Activated CD4-positive, alpha-beta T cell treated with anti-CD3 and anti-CD28 coated beads for 1 hour (primary cell): Measurements from ENCODE around the gene MAT1A.
"Not testable (repeated sequence)": the region's sequence is repeated elsewhere in the genome, so short reads cannot be mapped to it uniquely, and the experiment has no call there.

ENCODE experiments used
- DNase-seq: peaks from one replicate; pipeline ENCODE4 v3.0.0-alpha.2; 2020

Gene MAT1A

DNA sequence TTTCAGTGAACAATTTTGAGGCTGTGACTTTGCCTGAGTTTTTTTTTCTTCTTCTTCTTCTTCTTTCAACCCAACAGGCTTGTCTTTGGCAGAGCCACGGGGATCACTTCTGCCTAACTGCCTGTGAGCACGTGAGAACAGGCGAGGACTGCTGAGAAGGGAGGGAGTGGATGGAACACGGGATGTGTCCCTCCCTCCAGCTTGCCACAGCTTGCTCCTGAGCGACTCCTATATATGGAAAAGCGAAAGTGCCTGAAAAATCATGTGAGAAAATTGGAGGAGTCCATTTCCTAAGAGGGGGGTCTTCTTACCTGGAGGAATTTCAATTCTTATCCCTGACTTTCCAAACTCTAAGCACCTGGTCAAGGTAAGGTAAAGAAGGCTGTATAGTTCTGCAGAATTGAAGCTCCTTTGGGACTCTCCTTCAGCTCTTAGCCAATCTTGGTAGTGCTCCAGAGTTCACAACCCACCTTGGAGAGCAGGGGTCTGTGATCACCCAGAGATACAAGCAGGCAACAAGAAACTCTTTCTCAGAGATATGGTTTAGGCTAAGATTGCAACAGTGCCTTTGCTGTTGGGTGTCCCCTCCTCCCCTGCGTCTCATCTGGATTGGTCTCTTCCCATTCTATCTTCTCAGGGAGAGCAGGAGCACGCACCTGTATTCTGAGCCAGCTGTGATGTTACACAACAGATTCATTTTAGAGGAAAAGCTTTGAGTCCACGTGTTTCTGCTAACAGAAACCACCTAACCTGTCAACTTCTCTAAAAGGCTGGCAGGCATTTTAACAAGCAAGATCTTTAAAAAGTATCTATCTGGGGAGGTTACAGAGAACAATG is at the start of gene MAT1A:
TSS of gene MAT1A (minus strand) at position 208 of the 837 bp plus-strand sequence. CDS start 235 bp downstream, outside the sequence.
- DNase-seq = no peak

DNA sequence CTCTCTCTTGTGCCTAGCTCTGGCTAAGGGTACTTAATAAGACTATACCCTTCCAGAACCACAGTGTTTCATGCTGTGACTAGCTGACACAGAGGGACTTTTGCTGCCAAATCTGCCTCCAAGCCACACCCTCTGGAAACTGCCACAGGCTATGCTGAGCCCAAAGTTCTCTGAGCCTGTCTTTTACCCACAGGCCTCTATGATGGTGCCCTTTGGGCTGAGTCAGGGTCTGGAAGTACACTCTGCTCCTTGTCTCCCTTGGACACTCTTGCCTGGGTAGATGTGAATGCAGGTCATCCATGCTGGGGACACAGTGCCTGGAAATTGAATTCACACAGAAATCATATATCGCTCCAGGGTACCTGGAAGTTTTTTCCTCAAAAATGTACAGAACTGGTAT is 44.5 kb upstream of the MAT1A start:
- DNase-seq = no peak

DNA sequence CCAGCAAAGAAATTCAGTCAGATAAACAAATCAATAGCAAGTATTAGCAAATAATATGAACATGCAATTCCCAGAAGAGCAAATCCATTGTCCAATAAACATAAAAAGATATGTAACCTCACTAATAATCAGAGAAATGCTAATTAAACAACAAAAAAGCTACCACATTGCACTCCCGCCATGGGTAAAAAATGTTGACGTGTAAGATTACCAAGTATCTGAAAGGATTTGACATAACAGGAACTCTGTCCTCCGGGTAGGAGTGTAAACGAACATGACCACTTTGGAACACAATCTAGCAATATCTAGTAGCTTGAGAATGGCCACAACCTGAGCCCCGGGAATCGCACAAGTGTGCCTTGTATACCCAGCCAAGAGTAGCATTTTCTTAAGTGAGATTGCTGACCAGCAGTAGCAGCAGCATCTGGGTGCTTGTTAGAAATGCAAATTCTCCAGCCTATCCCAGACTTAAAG is 35.5 kb upstream of the MAT1A start:
- no peak for DNase-seq

DNA sequence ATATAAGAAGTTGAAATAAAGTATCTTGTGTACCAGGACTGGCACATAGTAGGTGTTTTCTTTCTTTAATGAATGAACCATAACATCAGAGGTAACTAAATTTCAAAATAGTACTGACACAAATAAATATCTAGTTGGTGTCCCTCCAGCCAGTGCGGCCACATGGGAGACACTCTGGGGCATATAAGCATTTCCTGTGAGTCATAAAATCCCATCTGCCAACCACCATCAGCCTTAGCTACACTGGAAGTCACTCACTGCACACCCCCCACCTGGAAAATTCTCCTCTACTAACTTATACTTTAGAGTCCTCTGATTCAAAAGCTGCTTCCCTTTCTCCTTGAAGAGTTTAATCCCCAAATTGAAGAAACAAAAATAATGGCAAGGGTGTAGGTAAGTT is 34.6 kb upstream of the MAT1A start:
- no peak for DNase-seq

DNA sequence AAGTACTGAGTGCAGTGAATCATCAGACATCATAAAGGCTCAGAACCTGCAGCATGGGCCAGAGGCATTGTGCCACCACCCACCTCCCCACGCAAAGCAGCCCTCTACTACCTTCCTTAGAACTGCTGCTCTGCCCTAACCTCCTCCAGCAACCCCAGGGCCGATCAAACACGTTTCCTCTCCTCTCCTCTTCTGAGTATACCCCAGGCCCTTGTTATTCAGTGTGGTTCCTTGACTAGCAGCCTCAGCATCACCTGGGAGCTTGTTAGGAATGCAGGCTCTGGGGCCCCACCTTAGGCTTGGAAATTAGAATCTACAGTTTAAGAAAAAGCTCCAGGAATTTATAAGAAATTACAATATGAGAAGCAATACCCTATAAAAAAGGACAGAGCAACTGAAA is 33.9 kb upstream of the MAT1A start:
- DNase-seq = no peak

DNA sequence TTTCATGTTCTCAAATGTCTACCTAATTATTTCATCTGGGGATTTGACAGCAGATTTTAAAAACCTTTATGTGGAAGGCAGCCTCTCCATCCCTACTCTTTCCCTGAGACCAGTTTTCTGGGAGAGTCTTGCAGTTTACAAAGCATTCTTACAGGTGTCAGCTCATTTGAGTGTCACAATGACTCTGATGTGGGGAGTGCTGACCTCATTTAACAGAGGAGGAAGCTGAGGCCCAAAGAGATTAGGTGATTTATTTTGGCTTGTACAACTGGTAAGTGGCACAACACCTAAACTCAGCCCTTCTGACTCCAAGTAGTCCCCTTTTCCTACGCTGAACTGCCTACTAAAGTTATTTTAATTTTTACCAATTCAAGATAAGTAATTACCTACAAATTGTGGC is 33.3 kb upstream of the MAT1A start:
- DNase-seq = no peak

DNA sequence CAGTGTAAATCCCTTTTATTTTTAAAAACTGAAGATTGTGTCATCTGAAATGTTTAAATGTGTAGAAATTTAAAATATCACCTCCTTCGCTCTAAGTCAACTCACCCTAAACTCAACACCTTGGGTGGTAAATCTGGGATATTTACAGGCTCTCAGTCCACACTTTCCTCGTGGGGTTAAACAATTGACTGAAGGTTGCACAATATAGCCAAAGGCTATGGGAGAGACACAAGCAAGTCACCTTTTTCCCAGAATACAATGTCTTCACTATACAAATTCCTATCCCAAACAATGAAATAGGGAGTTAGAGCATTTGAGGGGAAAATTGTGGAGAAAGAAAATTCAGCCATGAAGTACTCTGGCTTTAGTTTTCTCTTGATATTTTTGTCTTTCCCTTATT is 32.7 kb upstream of the MAT1A start:
- no peak for DNase-seq

DNA sequence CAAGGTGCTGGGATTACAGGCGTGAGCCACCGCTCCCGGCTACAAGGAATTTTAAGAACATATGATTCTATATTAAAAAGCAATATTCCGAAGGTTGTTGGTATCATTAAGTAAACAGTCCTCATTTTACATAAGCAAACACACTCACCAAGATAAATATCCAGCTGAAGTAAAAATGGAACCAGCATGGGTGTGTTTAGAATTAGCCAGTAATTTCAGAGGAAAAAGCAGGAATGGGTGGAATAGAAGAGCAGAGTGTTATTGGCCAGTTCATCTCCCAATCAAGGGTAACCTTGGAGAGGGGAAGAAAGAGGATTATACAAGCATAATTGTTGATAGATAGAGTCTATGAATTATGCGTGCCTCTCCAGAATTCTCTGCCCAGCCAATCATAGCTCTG is 31.7 kb upstream of the MAT1A start:
- DNase-seq = no peak

DNA sequence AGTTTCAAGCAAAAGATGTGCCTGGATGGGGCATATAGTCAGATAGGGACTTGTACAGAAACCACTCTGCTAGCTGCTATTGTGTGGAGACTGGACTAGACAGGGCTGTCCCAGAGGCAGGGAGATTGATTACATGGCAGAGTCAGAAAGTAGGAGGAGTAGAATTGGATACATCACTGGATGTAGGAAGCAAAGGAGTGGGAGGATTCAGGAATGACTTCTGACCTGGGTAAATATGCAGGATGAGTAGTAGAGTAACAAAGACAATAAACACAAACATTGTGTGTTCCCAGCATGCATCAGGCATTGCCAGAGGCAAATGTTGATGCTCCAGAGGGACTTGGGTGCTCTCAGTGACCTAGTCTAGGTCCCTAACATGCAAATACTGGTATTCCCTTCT is 30.9 kb upstream of the MAT1A start:
- no peak for DNase-seq

DNA sequence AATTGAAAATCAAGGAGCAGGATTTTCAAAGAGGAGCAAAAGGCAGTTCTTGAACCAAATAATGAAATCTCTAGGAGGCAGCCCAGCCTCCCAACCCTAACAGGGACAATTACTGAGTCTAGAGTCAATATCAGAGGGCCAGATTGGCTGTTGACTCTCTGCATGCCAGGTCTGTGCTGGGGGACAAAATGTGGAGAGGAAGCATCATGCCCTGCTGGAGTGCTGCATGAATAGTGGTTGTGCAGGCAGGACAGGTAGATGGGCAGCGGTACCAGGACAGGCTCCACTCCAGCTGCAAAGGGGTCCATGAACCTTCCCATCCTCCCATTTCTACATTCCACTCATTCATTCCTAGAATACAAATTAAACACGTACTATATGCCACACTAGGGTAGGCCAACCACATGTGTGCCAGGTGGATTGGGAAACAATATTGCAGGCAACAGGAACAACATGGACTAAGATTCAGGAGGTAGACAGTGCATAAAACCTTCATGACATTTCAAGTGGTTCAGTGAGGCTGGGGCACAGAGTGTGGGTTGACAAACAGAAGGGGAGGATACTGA is 30.4 kb upstream of the MAT1A start:
- no peak for DNase-seq

DNA sequence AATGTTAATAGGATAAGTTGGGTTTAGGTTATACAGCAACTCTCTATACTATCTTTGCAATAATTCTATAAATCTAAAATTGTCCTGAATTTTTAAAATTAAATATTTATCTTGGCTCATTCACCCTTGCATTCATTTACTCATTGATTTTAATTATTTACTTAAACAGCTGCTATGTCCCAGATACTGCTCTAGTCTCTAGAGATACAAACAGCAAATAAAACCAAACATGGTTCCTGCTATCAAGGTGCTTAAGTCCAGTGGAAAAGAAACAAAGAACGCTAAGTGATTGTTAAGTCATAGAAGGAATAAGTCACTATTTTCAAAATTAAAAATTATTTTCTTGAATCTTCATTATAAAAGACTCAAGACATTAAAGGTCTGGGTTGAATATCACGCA is 29.9 kb upstream of the MAT1A start:
- DNase-seq = no peak

DNA sequence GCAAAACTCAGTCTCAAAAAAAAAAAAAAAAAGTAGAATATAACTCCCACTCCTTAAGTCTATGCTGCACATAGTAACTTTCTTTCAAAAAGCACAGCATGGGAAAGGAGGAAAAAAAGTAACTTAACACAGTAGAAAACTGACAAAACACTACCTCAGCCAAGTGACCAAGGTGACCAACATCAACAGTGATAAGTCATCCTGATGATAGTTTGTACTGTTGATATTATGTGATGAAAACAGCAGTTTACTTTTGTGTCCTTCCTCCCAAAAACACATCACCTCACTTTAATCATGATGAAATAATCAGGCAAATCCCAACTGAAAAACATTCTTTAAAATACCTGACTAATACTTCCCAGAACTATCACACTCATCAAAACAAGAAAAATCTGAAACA is 29.3 kb upstream of the MAT1A start:
- DNase-seq = no peak

DNA sequence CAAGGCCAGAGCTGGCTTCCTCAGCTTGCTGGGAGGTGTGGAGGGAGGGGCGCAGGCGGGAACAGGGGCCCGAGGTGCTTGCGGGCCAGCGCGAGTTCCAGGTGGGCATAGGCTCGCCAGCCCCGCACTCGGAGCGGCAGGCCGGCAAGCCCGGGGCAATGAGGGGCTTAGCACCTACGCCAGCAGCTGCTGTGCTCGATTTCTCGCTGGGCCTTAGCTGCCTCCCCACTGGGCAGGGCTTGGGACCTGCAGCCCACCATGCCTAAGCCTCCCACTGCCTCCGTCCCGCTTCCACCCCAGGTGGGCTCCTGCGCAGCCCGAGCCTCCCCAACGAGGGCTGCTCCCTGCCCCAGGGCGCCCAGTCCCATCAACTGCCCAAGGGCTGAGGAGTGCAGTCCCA is 25.9 kb upstream of the MAT1A start:
- no peak for DNase-seq

DNA sequence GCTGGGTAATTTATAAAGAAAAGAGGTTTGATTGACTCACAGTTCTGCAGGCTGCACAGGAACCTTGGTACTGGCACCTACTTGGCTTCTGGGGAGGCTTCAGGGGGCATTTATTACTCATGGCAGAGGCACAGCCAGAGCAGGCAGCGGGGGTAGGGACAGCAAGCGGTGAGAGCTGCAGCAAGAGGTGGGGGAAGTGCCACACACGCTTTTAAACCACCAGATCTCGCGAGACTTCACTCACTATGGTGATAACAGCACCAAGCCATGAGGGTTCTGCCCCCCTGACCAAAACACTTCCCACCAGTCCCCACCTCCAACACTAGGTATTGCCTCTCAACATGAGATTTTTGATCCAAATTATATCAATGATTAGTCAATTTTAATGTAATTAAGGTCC is 24.1 kb upstream of the MAT1A start:
- no peak for DNase-seq

DNA sequence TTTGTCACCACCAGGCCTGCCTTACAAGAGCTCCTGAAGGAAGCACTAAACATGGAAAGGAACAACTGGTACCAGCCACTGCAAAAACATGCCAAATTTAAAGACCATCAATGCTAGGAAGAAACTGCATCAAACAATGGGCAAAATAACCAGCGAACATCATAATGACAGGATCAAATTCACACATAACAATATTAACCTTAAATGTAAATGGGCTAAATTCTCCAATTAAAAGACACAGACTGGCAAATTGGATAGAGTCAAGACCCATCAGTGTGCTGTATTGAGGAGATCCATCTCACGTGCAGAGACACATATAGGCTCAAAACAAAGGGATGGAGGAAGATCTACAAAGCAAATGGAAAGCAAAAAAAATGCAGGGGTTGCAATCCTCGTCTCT is 16.5 kb upstream of the MAT1A start:
- not testable (repeated sequence) for DNase-seq

DNA sequence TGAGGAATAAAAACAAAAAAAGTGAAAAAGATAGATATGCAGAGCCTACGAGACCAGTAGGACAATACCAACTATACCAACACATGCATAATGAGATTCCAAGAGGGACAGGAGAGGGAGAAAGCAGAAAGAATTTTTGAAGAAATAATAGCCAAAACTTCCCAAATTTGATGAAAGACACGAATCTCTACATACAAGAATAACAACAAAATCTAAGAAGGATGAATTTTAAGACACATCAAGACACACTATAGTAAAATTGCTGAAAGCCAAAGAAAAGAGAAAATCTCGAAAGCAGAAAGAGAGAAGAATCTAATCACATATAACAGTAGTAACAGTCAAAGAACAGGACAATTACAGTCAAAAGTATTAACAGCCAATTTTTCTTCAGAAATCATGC is 7.5 kb upstream of the MAT1A start:
- no peak for DNase-seq

DNA sequence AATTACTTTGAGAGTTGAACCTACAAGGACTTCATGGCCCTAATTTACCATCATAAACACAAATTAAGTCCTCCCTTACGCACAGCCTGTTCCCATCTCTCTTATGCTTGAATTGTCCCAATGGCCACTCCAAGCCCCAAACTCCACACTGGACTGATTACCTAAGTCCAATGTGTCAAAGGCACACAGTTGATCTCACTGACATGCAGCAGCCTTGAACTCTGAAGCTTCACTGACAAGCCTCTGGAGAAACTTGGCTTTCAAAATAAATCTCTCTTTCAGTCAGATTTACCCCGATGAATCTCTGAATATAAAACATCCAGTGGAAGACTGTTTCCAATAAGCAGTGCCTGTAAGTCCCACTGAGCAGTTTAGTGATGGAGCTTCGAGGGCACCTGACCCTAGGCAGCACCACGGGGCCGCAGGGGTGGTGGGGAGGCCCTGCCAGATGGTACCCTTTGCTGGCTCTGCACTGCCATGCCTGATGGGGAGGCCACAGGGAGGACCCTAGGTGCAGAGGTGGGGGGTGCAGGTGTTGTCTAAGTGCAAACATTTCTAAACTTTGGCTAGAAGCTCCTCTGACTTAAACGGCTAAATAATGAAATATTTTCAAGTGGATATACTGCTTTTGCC is 3.3 kb upstream of the MAT1A start:
- DNase-seq = no peak

DNA sequence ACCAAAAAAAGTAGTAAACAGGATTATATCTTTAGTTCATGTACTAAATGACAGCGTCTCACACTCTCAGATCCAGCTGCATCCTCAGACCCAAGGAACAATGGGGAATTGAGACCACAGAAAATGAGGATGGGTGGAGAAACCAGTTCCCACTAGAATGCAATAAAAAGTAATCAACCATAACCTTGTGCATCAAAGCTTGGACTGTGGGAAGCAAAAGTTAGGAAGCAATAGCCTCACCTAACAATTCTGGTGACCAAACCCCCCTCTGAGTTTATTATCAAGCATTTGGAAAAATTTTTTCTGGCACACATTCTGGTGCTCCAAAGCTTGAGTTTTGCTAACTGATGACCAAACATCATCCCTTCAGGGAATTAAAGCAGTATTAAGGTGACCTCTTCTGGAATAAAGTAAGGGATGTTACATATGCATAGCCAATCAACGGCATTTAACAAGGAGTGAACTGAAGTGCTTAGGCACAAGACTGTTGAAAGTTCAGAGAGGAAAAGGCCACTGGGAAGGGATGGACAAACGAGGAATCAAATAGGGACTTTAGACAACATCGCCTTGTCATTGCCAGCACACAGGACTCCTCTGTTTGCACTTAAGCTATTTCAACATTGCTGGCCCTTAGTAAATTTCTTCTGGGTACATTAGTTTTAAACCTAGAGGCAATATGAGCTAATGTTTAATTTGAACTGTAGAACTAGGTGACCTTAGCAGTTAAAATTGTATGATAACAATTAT is 1.2 kb upstream of the MAT1A start:
- no peak for DNase-seq

DNA sequence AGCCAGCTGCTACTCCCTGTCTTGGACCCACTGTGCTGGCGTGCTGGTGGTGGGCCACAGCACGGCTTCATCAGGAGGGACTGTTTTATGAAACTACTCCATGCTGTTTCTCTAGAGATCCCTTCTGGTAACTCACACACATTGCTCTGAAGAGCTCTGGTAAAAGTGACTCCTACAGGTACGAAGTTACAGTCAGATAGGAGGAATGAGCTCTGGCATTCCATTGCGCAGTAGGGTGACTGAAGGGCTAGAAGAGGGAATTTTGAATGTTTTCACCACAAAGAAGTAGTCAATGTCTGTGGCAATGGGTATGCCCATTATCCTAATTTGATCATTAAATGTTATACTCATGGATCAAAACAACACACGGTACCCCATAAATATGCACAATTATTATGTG is 609 bp downstream of the MAT1A start:
- DNase-seq = no peak

DNA sequence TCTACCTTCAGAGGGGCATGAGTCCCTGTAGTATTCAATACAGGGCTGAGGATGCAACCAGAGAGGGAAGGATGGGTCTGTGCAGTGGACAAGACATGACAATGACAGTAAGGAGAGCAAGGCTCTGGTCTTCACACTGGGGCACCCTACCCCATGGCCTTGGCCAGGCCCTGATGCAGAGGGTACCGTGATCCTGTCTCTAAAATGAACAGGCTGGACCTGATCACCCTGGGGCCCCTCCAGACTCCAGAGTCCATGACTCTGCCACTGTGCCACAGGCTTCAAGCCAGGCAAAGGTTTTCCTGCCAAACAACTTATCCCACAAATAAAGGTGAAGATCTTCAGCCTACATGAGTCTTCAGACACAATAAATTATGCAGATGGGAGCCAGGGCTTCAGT is 4.9 kb downstream of the MAT1A start:
- no peak for DNase-seq

DNA sequence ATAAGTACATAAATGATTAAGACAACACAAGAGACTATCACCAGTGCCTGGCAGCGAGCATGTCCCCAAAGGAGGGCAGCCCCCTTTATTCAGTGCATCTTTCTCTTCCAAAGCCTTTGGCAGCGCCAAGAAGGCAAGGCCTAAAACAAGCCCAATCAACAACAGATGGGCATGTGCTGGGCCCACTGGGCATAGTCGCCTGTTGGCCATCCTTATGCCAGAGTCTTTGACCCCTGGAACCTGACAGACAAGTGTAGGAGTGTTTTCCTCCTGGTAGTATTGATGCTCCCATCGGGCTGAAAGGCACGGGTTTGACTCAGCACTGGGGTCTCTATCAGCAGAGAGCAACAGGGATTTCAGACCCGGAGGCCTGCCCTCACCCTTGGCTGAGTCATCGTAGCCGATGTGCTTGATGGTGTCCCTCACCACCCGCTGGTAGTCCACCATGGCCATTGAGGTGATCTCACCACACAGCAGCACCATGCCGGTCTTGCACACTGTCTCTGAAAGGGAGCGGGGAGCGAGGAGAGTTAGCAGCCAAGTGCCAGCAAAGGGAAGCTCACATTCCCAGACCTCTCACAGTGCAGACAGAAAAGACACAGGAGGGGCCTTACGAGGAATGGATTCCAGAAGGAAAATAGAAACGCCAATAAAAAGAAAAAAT is 5.8 kb downstream of the MAT1A start:
- no peak for DNase-seq

DNA sequence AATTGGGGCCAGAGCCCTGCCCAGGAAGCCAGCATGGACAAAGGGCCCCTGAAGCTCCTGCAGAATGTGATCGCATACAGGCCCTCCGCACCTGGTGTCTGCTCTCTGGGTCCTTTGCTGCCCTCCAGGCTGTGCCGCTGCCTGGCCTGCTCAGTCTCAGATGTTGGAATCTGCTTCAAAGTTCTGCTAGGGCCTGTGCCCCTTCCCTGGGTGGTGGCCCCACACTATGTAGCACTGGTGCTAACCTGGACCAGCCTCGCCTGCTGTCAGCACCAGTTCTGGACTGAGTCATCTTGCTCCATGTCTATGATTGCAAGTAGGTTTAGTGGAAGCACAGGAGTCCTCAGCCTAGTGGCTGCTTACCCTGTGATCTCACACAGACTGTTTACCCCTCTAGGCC is 6.3 kb downstream of the MAT1A start:
- no peak for DNase-seq
